HG03342 (cell line): Measurements from ENCODE around the gene KIF21A.

Source experiments
- ATAC-seq: cut with Tn5 transposase; IDR thresholded peaks from one replicate; pipeline ENCODE4 v1.9.1; 2021; ENCODE audit warnings: mild to moderate bottlenecking, moderate library complexity; ENCODE audit not compliant: unreplicated experiment

KIF21A gene

GRCh38 chr12:39294715-39295114 lies 148.2 kb downstream of the KIF21A start:
- ATAC-seq: no peak

GRCh38 chr12:39292125-39292630 lies 150.7 kb downstream of the KIF21A start:
- ATAC-seq: no peak

- no peak for ATAC-seq
These were observed 155.1 kb downstream of the KIF21A start for GRCh38 chr12:39287817-39288216.

- no peak for ATAC-seq
These were observed 155.5 kb downstream of the KIF21A start for GRCh38 chr12:39287409-39287808.

- no peak for ATAC-seq
These were observed 164.5 kb downstream of the KIF21A start for GRCh38 chr12:39278426-39278825.

GRCh38 chr12:39277416-39277815 lies 165.5 kb downstream of the KIF21A start:
- peak; percentile 50 for ATAC-seq

GRCh38 chr12:39275846-39276245 lies 167.1 kb downstream of the KIF21A start:
- no peak for ATAC-seq

GRCh38 chr12:39272871-39273655 lies 169.9 kb downstream of the KIF21A start:
- peak; percentile 40 for ATAC-seq

GRCh38 chr12:39269492-39269891 lies 173.4 kb downstream of the KIF21A start:
- no peak for ATAC-seq

GRCh38 chr12:39267886-39268285 lies 175.0 kb downstream of the KIF21A start:
- no peak for ATAC-seq

GRCh38 chr12:39252628-39253027 lies 190.3 kb downstream of the KIF21A start:
- ATAC-seq: no peak
